GM18873 (cell line): Measurements from ENCODE around the gene CTIF.

ENCODE experiments used
- ATAC-seq: cut with Tn5 transposase; IDR thresholded peaks from one replicate; pipeline ENCODE4 v1.9.1; 2021; ENCODE audit warnings: mild to moderate bottlenecking, moderate library complexity, moderate number of reproducible peaks; ENCODE audit not compliant: unreplicated experiment, low FRiP score

The CTIF gene

GRCh38 chr18:48616484-48617255 lies 77.8 kb downstream of the CTIF start:
- ATAC-seq, result no peak

- no peak for ATAC-seq
Measured at GRCh38 chr18:48617844-48618497, 79.1 kb downstream of the CTIF start.

GRCh38 chr18:48619016-48619415 lies 80.2 kb downstream of the CTIF start:
- no peak for ATAC-seq

GRCh38 chr18:48619501-48619900 lies 80.7 kb downstream of the CTIF start:
- no peak for ATAC-seq

- ATAC-seq, result no peak
Measured at GRCh38 chr18:48620071-48620470, 81.2 kb downstream of the CTIF start.

GRCh38 chr18:48621240-48621639 lies 82.4 kb downstream of the CTIF start:
- no peak for ATAC-seq

- ATAC-seq, result no peak
Measured at GRCh38 chr18:48621815-48622555, 83.2 kb downstream of the CTIF start.

GRCh38 chr18:48622911-48623431 lies 84.1 kb downstream of the CTIF start:
- ATAC-seq, result no peak

GRCh38 chr18:48623468-48624235 lies 84.8 kb downstream of the CTIF start:
- no peak for ATAC-seq

GRCh38 chr18:48624856-48625255 lies 86.0 kb downstream of the CTIF start:
- ATAC-seq, result no peak

GRCh38 chr18:48627216-48627615 lies 88.4 kb downstream of the CTIF start:
- ATAC-seq, result no peak

GRCh38 chr18:48629730-48630324 lies 91.0 kb downstream of the CTIF start:
- no peak for ATAC-seq

GRCh38 chr18:48631851-48632250 lies 93.0 kb downstream of the CTIF start:
- no peak for ATAC-seq

- no peak for ATAC-seq
Measured at GRCh38 chr18:48632676-48633257, 93.9 kb downstream of the CTIF start.

GRCh38 chr18:48634491-48634890 lies 95.7 kb downstream of the CTIF start:
- ATAC-seq, result no peak

GRCh38 chr18:48634975-48635374 lies 96.1 kb downstream of the CTIF start:
- no peak for ATAC-seq

- ATAC-seq, result no peak
Measured at GRCh38 chr18:48635806-48636205, 97.0 kb downstream of the CTIF start.

GRCh38 chr18:48636436-48636835 lies 97.6 kb downstream of the CTIF start:
- no peak for ATAC-seq

GRCh38 chr18:48637081-48637990 lies 98.5 kb downstream of the CTIF start:
- ATAC-seq, result no peak
